HUES48 (cell line): ENCODE measurements around the gene CEP57.
"Not testable (repeated sequence)": the region's sequence is repeated elsewhere in the genome, so short reads cannot be mapped to it uniquely, and the experiment has no call there.

ENCODE experiments used
- H3K27ac ChIP-seq: one replicate; pipeline ENCODE4 v1.7.0; 2013; ENCODE audit warnings: low read depth, low read length, inconsistent platforms
- H3K27me3 ChIP-seq: 2 replicates; pipeline ENCODE4 v1.6.1; 2013; ENCODE audit warnings: mild to moderate bottlenecking, low read length; ENCODE audit not compliant: control insufficient read depth, insufficient read depth
- H3K36me3 ChIP-seq: 2 replicates; pipeline ENCODE4 v1.6.1; 2013; ENCODE audit warnings: low read length; ENCODE audit not compliant: control insufficient read depth, insufficient read depth
- H3K4me1 ChIP-seq: 2 replicates; pipeline ENCODE4 v1.6.1; 2013; ENCODE audit warnings: mild to moderate bottlenecking, low read length; ENCODE audit not compliant: control insufficient read depth, insufficient read depth
- H3K4me3 ChIP-seq: 2 replicates; pipeline ENCODE4 v1.5.1; 2013; ENCODE audit warnings: mild to moderate bottlenecking, low read depth, low read length
- H3K9ac ChIP-seq: 2 replicates; pipeline ENCODE4 v1.6.1; 2013; ENCODE audit warnings: mild to moderate bottlenecking, low read depth, low read length, moderate library complexity
- H3K9me3 ChIP-seq: 2 replicates; pipeline ENCODE4 v1.6.1; 2013; ENCODE audit warnings: low read length; ENCODE audit not compliant: control insufficient read depth, insufficient read depth

CEP57 gene

GRCh38 chr11:95796501-95796900 is 6.2 kb downstream of the CEP57 start:
- H3K27ac ChIP-seq: no peak overlapping the region
- H3K4me1 ChIP-seq: peaks cover 14% of the 10 kb centered on the region; the same call in 1 of the 2 replicates
- no peak overlapping the region for H3K9ac ChIP-seq
- no peak overlapping the region for H3K4me3 ChIP-seq
- H3K36me3 ChIP-seq: peaks cover 25% of the 10 kb centered on the region
- no peaks in the 10 kb centered on the region for H3K9me3 ChIP-seq
- H3K27me3 ChIP-seq: no peaks in the 10 kb centered on the region

GRCh38 chr11:95799546-95799945 is 9.2 kb downstream of the CEP57 start:
- H3K9ac ChIP-seq: no peak overlapping the region
- peaks cover 50% of the 10 kb centered on the region for H3K36me3 ChIP-seq
- H3K27me3 ChIP-seq: no peaks in the 10 kb centered on the region

GRCh38 chr11:95800438-95800837 is 10.1 kb downstream of the CEP57 start:
- Histone ChIP-seq H3K27ac (no peak overlapping the region), H3K36me3 (peaks cover 59% of the 10 kb centered on the region), H3K9me3 (peaks cover 7% of the 10 kb centered on the region), H3K4me3 (no peak overlapping the region), H3K4me1 (no peaks in the 10 kb centered on the region), H3K9ac (no peak overlapping the region), H3K27me3 (no peaks in the 10 kb centered on the region)

More at GRCh38 chr11:95799546-95799945, 9.2 kb downstream of the CEP57 start:
- H3K4me3 ChIP-seq: no peak overlapping the region
- H3K4me1 ChIP-seq: peaks cover 5% of the 10 kb centered on the region; the same call in 1 of the 2 replicates
- H3K9me3 ChIP-seq: peaks cover 4% of the 10 kb centered on the region; the same call in 1 of the 2 replicates
- no peak overlapping the region for H3K27ac ChIP-seq

- Histone ChIP-seq H3K4me1 (no peaks in the 10 kb centered on the region), H3K27ac (no peak overlapping the region), H3K9ac (no peak overlapping the region), H3K36me3 (peaks cover 76% of the 10 kb centered on the region), H3K4me3 (no peak overlapping the region), H3K27me3 (no peaks in the 10 kb centered on the region), H3K9me3 (peaks cover 20% of the 10 kb centered on the region)
Observed at GRCh38 chr11:95802806-95803205, 12.5 kb downstream of the CEP57 start.

- Histone ChIP-seq H3K4me3 (no peak overlapping the region), H3K9me3 (peaks cover 20% of the 10 kb centered on the region), H3K27me3 (no peaks in the 10 kb centered on the region), H3K36me3 (peaks cover 74% of the 10 kb centered on the region), H3K27ac (no peak overlapping the region), H3K9ac (no peak overlapping the region), H3K4me1 (no peaks in the 10 kb centered on the region)
Observed at GRCh38 chr11:95803973-95804372, 13.7 kb downstream of the CEP57 start.

GRCh38 chr11:95805869-95806268 is 15.6 kb downstream of the CEP57 start:
- no peak overlapping the region for H3K9ac ChIP-seq
- H3K9me3 ChIP-seq: peaks cover 20% of the 10 kb centered on the region

GRCh38 chr11:95806464-95806863 is 16.2 kb downstream of the CEP57 start:
- not testable (repeated sequence) for H3K4me3 ChIP-seq, H3K27me3 ChIP-seq, H3K9ac ChIP-seq, H3K27ac ChIP-seq, H3K4me1 ChIP-seq
- H3K9me3 ChIP-seq: peaks cover 20% of the 10 kb centered on the region
- H3K36me3 ChIP-seq: peaks cover 51% of the 10 kb centered on the region

More at GRCh38 chr11:95805869-95806268, 15.6 kb downstream of the CEP57 start:
- Histone ChIP-seq H3K4me3 (no peak overlapping the region), H3K27me3 (no peaks in the 10 kb centered on the region), H3K36me3 (peaks cover 57% of the 10 kb centered on the region), H3K4me1 (no peaks in the 10 kb centered on the region), H3K27ac (no peak overlapping the region)

GRCh38 chr11:95811052-95811451 is 20.8 kb downstream of the CEP57 start:
- H3K27me3 ChIP-seq, H3K4me1 ChIP-seq, H3K4me3 ChIP-seq, H3K9me3 ChIP-seq, H3K9ac ChIP-seq, H3K27ac ChIP-seq: not testable (repeated sequence)
- H3K36me3 ChIP-seq: peaks cover 41% of the 10 kb centered on the region

GRCh38 chr11:95816037-95816436 is 25.7 kb downstream of the CEP57 start:
- Histone ChIP-seq H3K27me3 (no peaks in the 10 kb centered on the region), H3K9me3 (no peaks in the 10 kb centered on the region), H3K9ac (no peak overlapping the region), H3K4me1 (no peaks in the 10 kb centered on the region), H3K4me3 (no peak overlapping the region), H3K27ac (no peak overlapping the region), H3K36me3 (peaks cover 63% of the 10 kb centered on the region)

- H3K9me3 ChIP-seq: no peaks in the 10 kb centered on the region
- H3K4me1 ChIP-seq: no peaks in the 10 kb centered on the region
- H3K9ac ChIP-seq: no peak overlapping the region
- H3K27me3 ChIP-seq: no peaks in the 10 kb centered on the region
- H3K4me3 ChIP-seq: no peak overlapping the region
- H3K36me3 ChIP-seq: peaks cover 80% of the 10 kb centered on the region
- no peak overlapping the region for H3K27ac ChIP-seq
Observed at GRCh38 chr11:95821640-95822039, 31.3 kb downstream of the CEP57 start.

GRCh38 chr11:95827696-95828095 is 37.4 kb downstream of the CEP57 start:
- Histone ChIP-seq H3K9ac (no peak overlapping the region), H3K9me3 (no peaks in the 10 kb centered on the region), H3K36me3 (peaks cover 88% of the 10 kb centered on the region), H3K4me1 (no peaks in the 10 kb centered on the region), H3K27ac (no peak overlapping the region), H3K27me3 (no peaks in the 10 kb centered on the region), H3K4me3 (no peak overlapping the region)
